IPS-11a (cell line): ENCODE data around the gene CACYBP.
"Not testable (repeated sequence)": the region's sequence is repeated elsewhere in the genome, so short reads cannot be mapped to it uniquely, and the experiment has no call there.

ENCODE experiments used
- H3K4me3 ChIP-seq: one replicate; pipeline ENCODE4 v1.5.1; 2013; ENCODE audit warnings: low read depth, low read length, control low read depth

CACYBP gene

GRCh38 chr1:175005085-175005783 is 5.5 kb downstream of the CACYBP start:
- no peak overlapping the region for H3K4me3 ChIP-seq

- no peak overlapping the region for H3K4me3 ChIP-seq
Observed at GRCh38 chr1:175009532-175009931, 9.8 kb downstream of the CACYBP start.

- H3K4me3 ChIP-seq: no peak overlapping the region
Observed at GRCh38 chr1:175013445-175013844, 13.7 kb downstream of the CACYBP start.

- no peak overlapping the region for H3K4me3 ChIP-seq
Observed at GRCh38 chr1:175015243-175015642, 15.5 kb downstream of the CACYBP start.

GRCh38 chr1:175019524-175019923 is 19.8 kb downstream of the CACYBP start:
- H3K4me3 ChIP-seq: no peak overlapping the region

- H3K4me3 ChIP-seq: peak within 1 kb of the TSS; percentile 99
Observed at GRCh38 chr1:175023043-175023921, 23.5 kb downstream of the CACYBP start, which contains the start of gene MRPS14. MRPS14 (minus strand) TSS chr1:175023425; CDS start chr1:175023408, 17 bp downstream.

GRCh38 chr1:175023922-175024242 is 24.1 kb downstream of the CACYBP start:
- peak overlapping the region; percentile 99 for H3K4me3 ChIP-seq

GRCh38 chr1:175024773-175025172 is 25.0 kb downstream of the CACYBP start:
- H3K4me3 ChIP-seq: no peak overlapping the region

GRCh38 chr1:175033953-175034352 is 34.2 kb downstream of the CACYBP start:
- H3K4me3 ChIP-seq: no peak overlapping the region

GRCh38 chr1:175034775-175035174 is 35.0 kb downstream of the CACYBP start:
- H3K4me3 ChIP-seq: no peak overlapping the region

- H3K4me3 ChIP-seq: no peak overlapping the region
Observed at GRCh38 chr1:175035865-175036264, 36.1 kb downstream of the CACYBP start.

GRCh38 chr1:175036476-175036875 is 36.7 kb downstream of the CACYBP start:
- no peak overlapping the region for H3K4me3 ChIP-seq

GRCh38 chr1:175037416-175037815 is 37.7 kb downstream of the CACYBP start:
- no peak overlapping the region for H3K4me3 ChIP-seq

- H3K4me3 ChIP-seq: no peak overlapping the region
Observed at GRCh38 chr1:175040324-175040879, 40.7 kb downstream of the CACYBP start.

- H3K4me3 ChIP-seq: no peak overlapping the region
Observed at GRCh38 chr1:175042650-175043049, 42.9 kb downstream of the CACYBP start.

GRCh38 chr1:175043824-175044223 is 44.1 kb downstream of the CACYBP start:
- H3K4me3 ChIP-seq: no peak overlapping the region

GRCh38 chr1:175044591-175044990 is 44.8 kb downstream of the CACYBP start:
- not testable (repeated sequence) for H3K4me3 ChIP-seq

GRCh38 chr1:175045097-175045496 is 45.4 kb downstream of the CACYBP start:
- H3K4me3 ChIP-seq: no peak overlapping the region

- H3K4me3 ChIP-seq: no peak overlapping the region
Observed at GRCh38 chr1:175045519-175045918, 45.8 kb downstream of the CACYBP start.

- no peak overlapping the region for H3K4me3 ChIP-seq
Observed at GRCh38 chr1:175050992-175051391, 51.2 kb downstream of the CACYBP start.

GRCh38 chr1:175054736-175055135 is 55.0 kb downstream of the CACYBP start:
- H3K4me3 ChIP-seq: no peak overlapping the region
